GM23338 (cell line): ENCODE results near the gene TGM2. TPM values are rescaled to one million over a fixed set of nuclear protein-coding genes. Genes with fewer than 3 reads are reported as not detected.

ENCODE experiments used
- ATAC-seq: fragments of 200-7000 bp; cut with Tn5 transposase; 3 replicates; pipeline ENCODE4 v1.9.1; 2020
- DNase-seq: peaks from one replicate; pipeline ENCODE4 v3.0.0-alpha.2; 2015; ENCODE audit warnings: low spot score
- H2AFZ ChIP-seq: fragments of 200-600 bp; sonication (generic); 2 replicates; pipeline ENCODE4 v1.8.0; 2016; ENCODE audit warnings: antibody characterized with exemption, mild to moderate bottlenecking, moderate library complexity
- H3F3A ChIP-seq: fragments of 200-600 bp; sonication (generic); replicated peaks from 2 replicates; pipeline ENCODE4 v1.8.0; 2017; ENCODE audit warnings: antibody characterized with exemption, mixed run types, low read depth
- H3K27ac ChIP-seq: fragments of 200-600 bp; sonication (generic); 2 replicates; pipeline ENCODE4 v1.6.1; 2016; ENCODE audit warnings: low read depth
- H3K27me3 ChIP-seq: fragments of 200-600 bp; sonication (generic); 2 replicates; pipeline ENCODE4 v1.8.0; 2016; ENCODE audit warnings: mild to moderate bottlenecking, mixed run types, moderate library complexity; ENCODE audit not compliant: insufficient read depth
- H3K36me3 ChIP-seq: fragments of 200-600 bp; sonication (generic); 2 replicates; pipeline ENCODE4 v1.8.0; 2016; ENCODE audit warnings: mild to moderate bottlenecking; ENCODE audit not compliant: insufficient read depth
- H3K4me1 ChIP-seq: fragments of 200-600 bp; sonication (generic); 2 replicates; pipeline ENCODE4 v1.8.0; 2016; ENCODE audit warnings: mild to moderate bottlenecking, moderate library complexity; ENCODE audit not compliant: insufficient read depth
- H3K4me2 ChIP-seq: fragments of 200-600 bp; sonication (generic); 2 replicates; pipeline ENCODE4 v1.7.1; 2017; ENCODE audit warnings: mixed run types
- H3K4me3 ChIP-seq: fragments of 200-600 bp; sonication (generic); 2 replicates; pipeline ENCODE4 v1.6.1; 2016; ENCODE audit warnings: mixed run types
- H3K79me2 ChIP-seq: fragments of 200-600 bp; sonication (generic); replicated peaks from 2 replicates; pipeline ENCODE4 v1.8.0; 2017; ENCODE audit warnings: mild to moderate bottlenecking; ENCODE audit not compliant: insufficient read depth
- H3K9me2 ChIP-seq: fragments of 200-600 bp; sonication (generic); 2 replicates; pipeline ENCODE4 v1.8.0; 2017; ENCODE audit not compliant: insufficient read depth
- H4K20me1 ChIP-seq: fragments of 200-600 bp; sonication (generic); replicated peaks from 2 replicates; pipeline ENCODE4 v1.8.0; 2017; ENCODE audit warnings: mild to moderate bottlenecking; ENCODE audit not compliant: insufficient read depth
- H3K27ac Mint-ChIP-seq: 2 replicates; pipeline ENCODE4 v1.8.0; 2020; ENCODE audit warnings: inconsistent platforms, mild to moderate bottlenecking, moderate library complexity, mixed read lengths
- H3K27me3 Mint-ChIP-seq: 3 replicates; pipeline ENCODE4 v1.8.0; 2022; ENCODE audit warnings: low read depth, mild to moderate bottlenecking, moderate library complexity, mixed read lengths, inconsistent platforms; ENCODE audit not compliant: insufficient read depth, poor library complexity
- H3K36me3 Mint-ChIP-seq: 3 replicates; pipeline ENCODE4 v1.8.0; 2021; ENCODE audit warnings: low read depth, mild to moderate bottlenecking, inconsistent platforms, moderate library complexity, mixed read lengths
- H3K4me1 Mint-ChIP-seq: 3 replicates; pipeline ENCODE4 v1.8.0; 2020; ENCODE audit warnings: mild to moderate bottlenecking, inconsistent platforms, mixed read lengths
- H3K4me3 Mint-ChIP-seq: 3 replicates; pipeline ENCODE4 v1.8.0; 2021; ENCODE audit warnings: moderate library complexity, mild to moderate bottlenecking, inconsistent platforms, mixed read lengths
- H3K9me3 Mint-ChIP-seq: 3 replicates; pipeline ENCODE4 v1.8.0; 2020; ENCODE audit warnings: moderate library complexity, mild to moderate bottlenecking, inconsistent platforms, mixed read lengths
- CREB1 ChIP-seq: fragments of 250-450 bp; sonication (Bioruptor Pico); IDR thresholded peaks from 2 replicates; pipeline ENCODE4 v1.5.0; 2020; ENCODE audit warnings: low read depth, mild to moderate bottlenecking, moderate library complexity
- NANOG ChIP-seq: IDR thresholded peaks from 2 replicates; pipeline ENCODE4 v1.6.1; 2016; ENCODE audit warnings: antibody characterized with exemption, borderline replicate concordance
- STAT1 ChIP-seq: IDR thresholded peaks from one replicate; pipeline ENCODE4 v1.6.1; 2016; ENCODE audit warnings: antibody characterized with exemption; ENCODE audit not compliant: unreplicated experiment
- ZNF114 ChIP-seq: fragments of 250-450 bp; sonication (Bioruptor Pico); IDR thresholded peaks from 2 replicates; pipeline ENCODE4 v1.5.0; 2020; ENCODE audit warnings: mild to moderate bottlenecking, moderate library complexity
- ZNF331 ChIP-seq: fragments of 250-450 bp; sonication (Bioruptor Pico); IDR thresholded peaks from 2 replicates; pipeline ENCODE4 v1.5.0; 2020; ENCODE audit warnings: low read depth, mild to moderate bottlenecking, moderate library complexity
- polyA plus RNA-seq: library from polyadenylated mRNA; unstranded; fragments of >200 nt; fragmentation: Nextera tagmentation; extraction: Ambion mirVana; gene quantifications from 2 replicates; pipeline ENCODE4 v1.2.1, GENCODE V29; 2016
- total RNA-seq: library from RNA; depleted of rRNA; stranded (reverse); fragments of >200 nt; shearing (Covaris generic); gene quantifications from 2 replicates; pipeline ENCODE4 v1.2.3, GENCODE V29; 2014
- TF ChIP-seq, protein P1 (sequence below): fragments of 250-450 bp; sonication (Bioruptor Pico); IDR thresholded peaks from 2 replicates; pipeline ENCODE4 v1.5.0; 2020; ENCODE audit warnings: mild to moderate bottlenecking, moderate library complexity
- TF ChIP-seq, protein P2 (sequence below): IDR thresholded peaks from 2 replicates; pipeline ENCODE4 v1.6.1; 2016; ENCODE audit warnings: antibody characterized with exemption
- TF ChIP-seq, protein P3 (sequence below): IDR thresholded peaks from one replicate; pipeline ENCODE4 v1.6.1; 2018; ENCODE audit warnings: antibody characterized with exemption; ENCODE audit not compliant: unreplicated experiment

TGM2 gene
- total and polyA plus RNA-seq, 2 experiments from 2014 or later, result 0.45 to 1.0 TPM

DNA sequence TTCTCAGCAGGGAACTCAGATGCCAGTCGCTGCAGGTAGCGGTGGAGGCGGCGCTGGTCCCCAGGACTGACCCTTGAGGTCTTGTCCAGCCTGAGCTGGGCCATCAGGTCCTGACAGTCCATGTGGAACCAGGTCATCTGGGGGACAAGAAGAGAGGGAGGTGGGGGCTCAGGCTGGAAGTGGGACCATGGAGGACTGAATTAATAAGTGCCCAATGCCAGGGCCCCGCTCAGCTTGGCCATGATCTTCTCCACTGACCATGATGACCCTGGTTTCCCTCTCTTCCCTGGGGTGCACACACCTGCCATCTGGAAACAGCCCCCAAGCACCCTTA, 48.5 kb upstream of the TGM2 start (continued):
- TF ChIP-seq, protein P1, sequence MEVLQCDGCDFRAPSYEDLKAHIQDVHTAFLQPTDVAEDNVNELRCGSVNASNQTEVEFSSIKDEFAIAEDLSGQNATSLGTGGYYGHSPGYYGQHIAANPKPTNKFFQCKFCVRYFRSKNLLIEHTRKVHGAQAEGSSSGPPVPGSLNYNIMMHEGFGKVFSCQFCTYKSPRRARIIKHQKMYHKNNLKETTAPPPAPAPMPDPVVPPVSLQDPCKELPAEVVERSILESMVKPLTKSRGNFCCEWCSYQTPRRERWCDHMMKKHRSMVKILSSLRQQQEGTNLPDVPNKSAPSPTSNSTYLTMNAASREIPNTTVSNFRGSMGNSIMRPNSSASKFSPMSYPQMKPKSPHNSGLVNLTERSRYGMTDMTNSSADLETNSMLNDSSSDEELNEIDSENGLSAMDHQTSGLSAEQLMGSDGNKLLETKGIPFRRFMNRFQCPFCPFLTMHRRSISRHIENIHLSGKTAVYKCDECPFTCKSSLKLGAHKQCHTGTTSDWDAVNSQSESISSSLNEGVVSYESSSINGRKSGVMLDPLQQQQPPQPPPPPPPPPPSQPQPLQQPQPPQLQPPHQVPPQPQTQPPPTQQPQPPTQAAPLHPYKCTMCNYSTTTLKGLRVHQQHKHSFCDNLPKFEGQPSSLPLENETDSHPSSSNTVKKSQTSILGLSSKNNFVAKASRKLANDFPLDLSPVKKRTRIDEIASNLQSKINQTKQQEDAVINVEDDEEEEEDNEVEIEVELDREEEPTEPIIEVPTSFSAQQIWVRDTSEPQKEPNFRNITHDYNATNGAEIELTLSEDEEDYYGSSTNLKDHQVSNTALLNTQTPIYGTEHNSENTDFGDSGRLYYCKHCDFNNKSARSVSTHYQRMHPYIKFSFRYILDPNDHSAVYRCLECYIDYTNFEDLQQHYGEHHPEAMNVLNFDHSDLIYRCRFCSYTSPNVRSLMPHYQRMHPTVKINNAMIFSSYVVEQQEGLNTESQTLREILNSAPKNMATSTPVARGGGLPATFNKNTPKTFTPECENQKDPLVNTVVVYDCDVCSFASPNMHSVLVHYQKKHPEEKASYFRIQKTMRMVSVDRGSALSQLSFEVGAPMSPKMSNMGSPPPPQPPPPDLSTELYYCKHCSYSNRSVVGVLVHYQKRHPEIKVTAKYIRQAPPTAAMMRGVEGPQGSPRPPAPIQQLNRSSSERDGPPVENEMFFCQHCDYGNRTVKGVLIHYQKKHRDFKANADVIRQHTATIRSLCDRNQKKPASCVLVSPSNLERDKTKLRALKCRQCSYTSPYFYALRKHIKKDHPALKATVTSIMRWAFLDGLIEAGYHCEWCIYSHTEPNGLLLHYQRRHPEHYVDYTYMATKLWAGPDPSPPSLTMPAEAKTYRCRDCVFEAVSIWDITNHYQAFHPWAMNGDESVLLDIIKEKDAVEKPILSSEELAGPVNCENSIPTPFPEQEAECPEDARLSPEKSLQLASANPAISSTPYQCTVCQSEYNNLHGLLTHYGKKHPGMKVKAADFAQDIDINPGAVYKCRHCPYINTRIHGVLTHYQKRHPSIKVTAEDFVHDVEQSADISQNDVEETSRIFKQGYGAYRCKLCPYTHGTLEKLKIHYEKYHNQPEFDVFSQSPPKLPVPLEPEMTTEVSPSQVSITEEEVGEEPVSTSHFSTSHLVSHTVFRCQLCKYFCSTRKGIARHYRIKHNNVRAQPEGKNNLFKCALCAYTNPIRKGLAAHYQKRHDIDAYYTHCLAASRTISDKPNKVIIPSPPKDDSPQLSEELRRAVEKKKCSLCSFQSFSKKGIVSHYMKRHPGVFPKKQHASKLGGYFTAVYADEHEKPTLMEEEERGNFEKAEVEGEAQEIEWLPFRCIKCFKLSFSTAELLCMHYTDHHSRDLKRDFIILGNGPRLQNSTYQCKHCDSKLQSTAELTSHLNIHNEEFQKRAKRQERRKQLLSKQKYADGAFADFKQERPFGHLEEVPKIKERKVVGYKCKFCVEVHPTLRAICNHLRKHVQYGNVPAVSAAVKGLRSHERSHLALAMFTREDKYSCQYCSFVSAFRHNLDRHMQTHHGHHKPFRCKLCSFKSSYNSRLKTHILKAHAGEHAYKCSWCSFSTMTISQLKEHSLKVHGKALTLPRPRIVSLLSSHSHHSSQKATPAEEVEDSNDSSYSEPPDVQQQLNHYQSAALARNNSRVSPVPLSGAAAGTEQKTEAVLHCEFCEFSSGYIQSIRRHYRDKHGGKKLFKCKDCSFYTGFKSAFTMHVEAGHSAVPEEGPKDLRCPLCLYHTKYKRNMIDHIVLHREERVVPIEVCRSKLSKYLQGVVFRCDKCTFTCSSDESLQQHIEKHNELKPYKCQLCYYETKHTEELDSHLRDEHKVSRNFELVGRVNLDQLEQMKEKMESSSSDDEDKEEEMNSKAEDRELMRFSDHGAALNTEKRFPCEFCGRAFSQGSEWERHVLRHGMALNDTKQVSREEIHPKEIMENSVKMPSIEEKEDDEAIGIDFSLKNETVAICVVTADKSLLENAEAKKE (CRISPR knock-in tag), result no peak
- no peak for TF ChIP-seq STAT1
- TF ChIP-seq NANOG, result no peak

DNA sequence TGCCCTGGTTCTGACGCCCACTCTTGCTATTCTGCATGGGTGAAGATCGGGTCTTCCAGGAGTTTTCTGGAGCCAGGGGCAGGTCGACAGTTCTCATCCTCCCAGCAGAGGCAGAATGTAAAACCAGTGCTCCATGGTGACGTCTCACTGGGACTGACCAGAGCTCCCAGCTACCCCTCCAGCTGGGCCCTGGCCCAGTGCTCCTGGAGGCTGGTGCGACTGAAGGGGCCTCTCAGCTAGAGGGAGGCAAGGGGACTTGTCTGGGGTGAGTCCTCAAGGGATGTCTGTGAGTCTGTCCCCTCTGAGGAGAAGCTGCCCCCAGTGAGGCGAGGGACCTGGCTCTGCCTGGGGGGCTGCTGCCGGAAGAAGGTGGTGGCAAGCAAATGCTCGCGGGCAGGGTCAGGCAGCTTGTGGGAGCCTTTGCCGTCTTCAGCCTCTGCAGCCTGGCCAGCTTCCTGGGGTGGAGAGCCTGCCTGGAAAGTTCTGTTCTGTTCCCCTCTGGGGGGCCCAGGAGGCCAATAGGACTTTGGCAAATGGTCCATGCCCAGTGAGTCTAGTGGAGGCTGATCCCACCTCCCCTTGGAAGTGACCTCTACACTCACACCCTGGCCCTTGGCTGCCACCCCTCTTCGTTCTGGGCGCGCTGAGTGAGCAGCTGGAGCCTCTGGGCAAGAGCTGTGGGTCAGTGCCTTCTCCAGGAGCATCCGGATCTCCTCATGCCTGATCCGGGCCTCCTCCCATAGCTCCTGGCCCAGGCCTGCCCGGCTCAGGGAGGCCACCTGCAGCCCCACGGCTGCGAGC, 47.9 kb upstream of the TGM2 start:
- TF ChIP-seq, protein P2, sequence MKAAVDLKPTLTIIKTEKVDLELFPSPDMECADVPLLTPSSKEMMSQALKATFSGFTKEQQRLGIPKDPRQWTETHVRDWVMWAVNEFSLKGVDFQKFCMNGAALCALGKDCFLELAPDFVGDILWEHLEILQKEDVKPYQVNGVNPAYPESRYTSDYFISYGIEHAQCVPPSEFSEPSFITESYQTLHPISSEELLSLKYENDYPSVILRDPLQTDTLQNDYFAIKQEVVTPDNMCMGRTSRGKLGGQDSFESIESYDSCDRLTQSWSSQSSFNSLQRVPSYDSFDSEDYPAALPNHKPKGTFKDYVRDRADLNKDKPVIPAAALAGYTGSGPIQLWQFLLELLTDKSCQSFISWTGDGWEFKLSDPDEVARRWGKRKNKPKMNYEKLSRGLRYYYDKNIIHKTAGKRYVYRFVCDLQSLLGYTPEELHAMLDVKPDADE, result no peak
- no peak for TF ChIP-seq CREB1 (CRISPR knock-in tag)
- no peak for TF ChIP-seq ZNF114 (CRISPR knock-in tag)
- TF ChIP-seq STAT1, result no peak
- no peak for TF ChIP-seq NANOG
- no peak for TF ChIP-seq ZNF331 (CRISPR knock-in tag)
- TF ChIP-seq, protein P3, sequence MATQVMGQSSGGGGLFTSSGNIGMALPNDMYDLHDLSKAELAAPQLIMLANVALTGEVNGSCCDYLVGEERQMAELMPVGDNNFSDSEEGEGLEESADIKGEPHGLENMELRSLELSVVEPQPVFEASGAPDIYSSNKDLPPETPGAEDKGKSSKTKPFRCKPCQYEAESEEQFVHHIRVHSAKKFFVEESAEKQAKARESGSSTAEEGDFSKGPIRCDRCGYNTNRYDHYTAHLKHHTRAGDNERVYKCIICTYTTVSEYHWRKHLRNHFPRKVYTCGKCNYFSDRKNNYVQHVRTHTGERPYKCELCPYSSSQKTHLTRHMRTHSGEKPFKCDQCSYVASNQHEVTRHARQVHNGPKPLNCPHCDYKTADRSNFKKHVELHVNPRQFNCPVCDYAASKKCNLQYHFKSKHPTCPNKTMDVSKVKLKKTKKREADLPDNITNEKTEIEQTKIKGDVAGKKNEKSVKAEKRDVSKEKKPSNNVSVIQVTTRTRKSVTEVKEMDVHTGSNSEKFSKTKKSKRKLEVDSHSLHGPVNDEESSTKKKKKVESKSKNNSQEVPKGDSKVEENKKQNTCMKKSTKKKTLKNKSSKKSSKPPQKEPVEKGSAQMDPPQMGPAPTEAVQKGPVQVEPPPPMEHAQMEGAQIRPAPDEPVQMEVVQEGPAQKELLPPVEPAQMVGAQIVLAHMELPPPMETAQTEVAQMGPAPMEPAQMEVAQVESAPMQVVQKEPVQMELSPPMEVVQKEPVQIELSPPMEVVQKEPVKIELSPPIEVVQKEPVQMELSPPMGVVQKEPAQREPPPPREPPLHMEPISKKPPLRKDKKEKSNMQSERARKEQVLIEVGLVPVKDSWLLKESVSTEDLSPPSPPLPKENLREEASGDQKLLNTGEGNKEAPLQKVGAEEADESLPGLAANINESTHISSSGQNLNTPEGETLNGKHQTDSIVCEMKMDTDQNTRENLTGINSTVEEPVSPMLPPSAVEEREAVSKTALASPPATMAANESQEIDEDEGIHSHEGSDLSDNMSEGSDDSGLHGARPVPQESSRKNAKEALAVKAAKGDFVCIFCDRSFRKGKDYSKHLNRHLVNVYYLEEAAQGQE, result no peak
- no peak for ATAC-seq

More for the DNA sequence above, 47.9 kb upstream of the TGM2 start:
- no peaks in the 10 kb centered on the region for H3K27me3 ChIP-seq
- H2AFZ ChIP-seq, result no peak overlapping the region
- H3K4me3 ChIP-seq, result no peak overlapping the region
- Mint-ChIP-seq H3K27ac (no peak overlapping the region), H3K27me3 (peaks cover 5% of the 10 kb centered on the region), H3K4me3 (no peak overlapping the region), H3K4me1 (peaks cover 1% of the 10 kb centered on the region; the same call in 2 of the 3 replicates), H3K36me3 (no peaks in the 10 kb centered on the region), H3K9me3 (no peaks in the 10 kb centered on the region)
- no peaks in the 10 kb centered on the region for H3K4me1 ChIP-seq
- H3K9me2 ChIP-seq, result no peaks in the 10 kb centered on the region
- no peaks in the 10 kb centered on the region for H4K20me1 ChIP-seq
- H3K79me2 ChIP-seq, result no peaks in the 10 kb centered on the region
- H3F3A ChIP-seq, result no peaks in the 10 kb centered on the region
- DNase-seq, result no peak
- H3K36me3 ChIP-seq, result no peaks in the 10 kb centered on the region
- H3K27ac ChIP-seq, result no peak overlapping the region
- no peak overlapping the region for H3K4me2 ChIP-seq
